HuH-7.5 (cell line): ENCODE results near the gene SLCO4A1.

Experiments
- DNase-seq: peaks from one replicate; pipeline ENCODE4 v3.0.0; 2011; ENCODE audit warnings: low spot score

SLCO4A1 gene

DNA sequence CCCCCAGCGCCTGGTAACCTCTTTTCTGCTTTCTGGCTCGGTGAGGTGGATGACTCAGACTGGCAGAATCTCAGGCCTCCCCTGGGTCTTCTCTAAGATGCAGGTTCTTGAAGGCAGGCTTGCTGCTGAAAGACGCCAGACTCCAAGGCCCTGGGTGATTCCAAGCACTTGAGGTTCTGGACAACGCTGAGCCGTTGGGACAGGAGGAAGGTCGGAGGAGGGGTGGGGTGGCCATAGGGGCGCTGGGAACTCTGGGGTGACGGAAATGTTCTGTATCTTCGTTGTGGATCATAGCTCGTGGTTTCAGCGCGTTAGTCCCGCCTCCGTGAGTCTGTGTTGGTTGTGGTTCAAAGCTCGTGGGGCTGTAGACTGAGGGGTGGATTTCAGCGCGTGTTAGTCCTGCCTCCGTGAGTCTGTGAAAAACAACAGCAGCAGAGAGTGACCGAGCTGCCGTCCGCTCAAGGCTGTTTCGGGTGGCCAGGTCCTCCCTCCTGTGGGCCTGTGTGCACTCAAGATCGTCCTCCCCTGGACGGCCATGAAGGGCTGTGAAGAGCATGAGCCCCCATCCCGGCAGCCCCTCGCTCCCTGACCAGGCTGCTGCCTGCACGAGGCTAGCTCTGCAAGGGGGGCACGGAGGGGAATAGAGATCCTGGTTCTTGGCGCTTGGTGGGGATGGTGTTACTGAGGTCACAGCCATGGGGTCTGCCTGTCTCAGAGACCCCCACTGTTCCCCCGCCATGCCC, 74.1 kb downstream of the SLCO4A1 start:
- DNase-seq: no peak

DNA sequence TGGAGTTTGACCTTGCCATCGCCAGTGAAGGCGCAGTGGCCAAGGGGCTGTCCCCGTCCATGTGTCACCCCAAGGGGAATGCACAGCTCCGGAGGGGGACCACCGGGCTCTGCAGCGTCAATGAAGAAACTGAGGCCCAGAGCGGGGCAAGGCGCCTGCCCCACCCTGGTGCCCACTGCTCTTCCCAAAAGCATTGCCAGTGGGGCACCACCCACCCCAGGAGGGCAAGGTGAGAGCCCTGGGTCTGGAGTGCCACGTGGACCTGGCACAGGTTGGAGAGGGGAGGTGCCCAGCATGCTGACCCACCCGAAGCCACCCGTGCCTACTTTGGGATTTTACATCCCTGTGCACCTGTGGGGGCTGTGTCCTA, 74.6 kb downstream of the SLCO4A1 start:
- DNase-seq: no peak

DNA sequence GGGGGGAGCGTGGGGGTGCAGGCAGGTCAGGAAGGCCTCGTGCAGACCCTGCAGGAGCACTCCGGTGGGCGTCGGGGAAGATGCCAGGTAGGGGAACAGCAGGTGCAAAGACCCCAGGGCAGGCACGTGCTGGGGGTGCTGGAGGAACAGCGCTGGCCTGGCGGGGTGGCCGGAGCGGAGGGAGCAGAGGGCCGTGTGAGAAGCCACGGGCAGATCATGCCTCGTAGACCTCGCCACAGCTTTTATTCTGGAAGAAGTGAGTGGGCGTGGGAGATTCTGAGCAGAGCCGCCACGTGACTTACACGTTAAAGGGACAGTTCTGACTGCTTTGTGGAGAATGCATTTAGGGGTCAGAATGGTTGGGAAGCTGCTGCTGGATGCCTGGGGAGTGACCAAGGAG, 75.6 kb downstream of the SLCO4A1 start:
- no peak for DNase-seq

DNA sequence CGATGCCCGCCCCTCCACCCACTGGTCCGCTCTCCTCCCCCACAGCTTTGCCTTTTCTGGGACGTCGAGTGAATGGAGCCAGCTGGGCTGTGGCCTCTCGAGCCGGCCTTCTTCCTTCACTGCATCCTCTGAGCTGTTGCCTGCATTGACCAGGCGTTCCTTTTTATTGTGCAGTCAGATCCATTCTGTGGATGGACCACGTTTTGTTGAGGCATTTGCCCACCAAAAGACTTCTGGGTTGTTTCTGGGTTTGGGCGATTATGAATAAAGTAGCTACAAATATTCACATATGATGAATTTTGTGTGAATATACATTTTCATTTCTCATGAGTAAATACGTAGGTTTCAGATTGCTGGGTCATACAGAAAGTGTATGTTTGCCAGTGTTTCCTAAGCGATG, 76.2 kb downstream of the SLCO4A1 start:
- no peak for DNase-seq

DNA sequence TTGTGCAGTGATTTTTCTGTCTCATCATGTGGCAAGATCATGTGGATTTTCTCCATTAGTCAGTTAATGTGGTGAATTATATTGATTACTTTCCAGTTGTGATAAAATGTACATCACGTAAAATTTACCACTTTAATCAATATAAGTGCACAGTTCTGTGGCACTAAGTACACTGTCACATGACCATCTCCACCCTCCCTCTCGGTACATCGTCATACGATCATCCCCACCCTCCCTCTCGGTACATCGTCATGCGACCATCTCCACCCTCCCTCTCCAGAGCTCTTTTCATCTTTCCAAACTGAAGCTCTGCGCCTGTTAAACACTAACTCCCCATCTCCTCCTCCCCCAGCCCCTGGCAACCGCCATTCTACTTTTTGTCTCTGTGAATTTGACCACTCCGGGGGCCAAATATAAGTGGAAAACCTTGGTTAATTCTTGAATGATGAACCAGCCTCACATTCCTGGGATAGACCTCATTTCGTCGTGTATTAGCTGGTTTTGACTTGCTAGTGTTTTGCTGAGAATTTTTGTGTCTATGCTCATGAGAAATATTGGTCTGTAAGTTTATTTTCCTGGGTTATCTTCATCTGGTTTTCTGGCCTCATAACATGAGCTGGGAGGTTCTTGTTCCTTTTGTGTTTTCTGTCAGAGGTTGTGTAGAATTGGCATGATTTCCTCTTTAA, 77.1 kb downstream of the SLCO4A1 start:
- no peak for DNase-seq
